ENCODE results near the gene UCP1. TPM values are rescaled to one million over a fixed set of nuclear protein-coding genes. Genes with fewer than 3 reads are reported as not detected.

Gene UCP1
- polyA plus RNA-seq, 1 donor (not counting 4 experiments of a cell fraction or from before 2014, with no cell fraction given), result not detected

- Histone ChIP-seq H3K9me3 (ENCODE audit: control insufficient read depth, low read depth, low read length) (no peaks in the 10 kb centered on the region), H3K79me2 (ENCODE audit: control insufficient read depth, insufficient read depth, low read length) (no peaks in the 10 kb centered on the region), H3K27ac (ENCODE audit: control insufficient read depth, insufficient read depth, low read length) (no peak overlapping the region), H2AFZ (ENCODE audit: control insufficient read depth, low read length) (no peak overlapping the region), H3K9ac (ENCODE audit: control insufficient read depth, extremely low read depth, insufficient read depth, low read length) (no peak overlapping the region), H3K9me1 (ENCODE audit: control insufficient read depth, extremely low read depth, insufficient read depth, low read length) (no peaks in the 10 kb centered on the region), H4K20me1 (ENCODE audit: control insufficient read depth, extremely low read depth, insufficient read depth, low read length) (no peaks in the 10 kb centered on the region), H3K27me3 (ENCODE audit: control insufficient read depth, extremely low read depth, insufficient read depth, low read length) (peaks cover 14% of the 10 kb centered on the region), H3K4me2 (ENCODE audit: control insufficient read depth, extremely low read depth, insufficient read depth, low read depth, low read length) (no peak overlapping the region), H3K36me3 (ENCODE audit: control insufficient read depth in 2 of 2, extremely low read depth in 1 of 2, insufficient read depth in 2 of 2, low read length in 2 of 2) (no peaks in the 10 kb centered on the region), H3K4me1 (ENCODE audit: control insufficient read depth, extremely low read depth, insufficient read depth, low read length) (no peaks in the 10 kb centered on the region), H3K4me3 (ENCODE audit: control insufficient read depth in 2 of 3, extremely low read depth in 1 of 3, insufficient read depth in 2 of 3, low read depth in 1 of 3, low read length in 3 of 3) (no peak overlapping the region)
- TF ChIP-seq CTCF (optimal IDR thresholded peaks at IDR 0.05 in 1 of 3, IDR thresholded peaks at IDR 0.05 in 1 of 3, conservative IDR thresholded peaks at IDR 0.05 in 1 of 3; ENCODE audit: extremely low read depth in 1 of 3, insufficient read depth in 2 of 3, low read length in 3 of 3) (no peak), EZH2 (IDR thresholded peaks at IDR 0.05; ENCODE audit: low read length) (no peak)
- FAIRE-seq (no peak), DNase-seq (ENCODE audit: low read depth, low spot score) (no peak)
- dilution Hi-C loops (cut with MboI; ENCODE audit: extremely low pct_ligation_motif_present, low sequenced_read_pairs), result no loop called here
These were observed 15.7 kb upstream of the UCP1 start for GRCh38 chr4:140584439-140584838.

- no peak for DNase-seq (ENCODE audit: low read depth, low spot score)
- Histone ChIP-seq H2AFZ (ENCODE audit: control insufficient read depth, low read length) (no peak overlapping the region), H3K79me2 (ENCODE audit: control insufficient read depth, insufficient read depth, low read length) (no peaks in the 10 kb centered on the region), H3K4me3 (ENCODE audit: control insufficient read depth in 2 of 3, extremely low read depth in 1 of 3, insufficient read depth in 2 of 3, low read depth in 1 of 3, low read length in 3 of 3) (no peak overlapping the region), H3K9me3 (ENCODE audit: control insufficient read depth, low read depth, low read length) (no peaks in the 10 kb centered on the region), H3K36me3 (ENCODE audit: control insufficient read depth in 2 of 2, extremely low read depth in 1 of 2, insufficient read depth in 2 of 2, low read length in 2 of 2) (no peaks in the 10 kb centered on the region), H3K9ac (ENCODE audit: control insufficient read depth, extremely low read depth, insufficient read depth, low read length) (no peak overlapping the region), H3K9me1 (ENCODE audit: control insufficient read depth, extremely low read depth, insufficient read depth, low read length) (no peaks in the 10 kb centered on the region), H3K27me3 (ENCODE audit: control insufficient read depth, extremely low read depth, insufficient read depth, low read length) (peaks cover 36% of the 10 kb centered on the region), H3K4me1 (ENCODE audit: control insufficient read depth, extremely low read depth, insufficient read depth, low read length) (no peaks in the 10 kb centered on the region), H4K20me1 (ENCODE audit: control insufficient read depth, extremely low read depth, insufficient read depth, low read length) (no peaks in the 10 kb centered on the region), H3K4me2 (ENCODE audit: control insufficient read depth, extremely low read depth, insufficient read depth, low read depth, low read length) (no peak overlapping the region), H3K27ac (ENCODE audit: control insufficient read depth, insufficient read depth, low read length) (no peak overlapping the region)
- dilution Hi-C loops (cut with MboI; ENCODE audit: extremely low pct_ligation_motif_present, low sequenced_read_pairs), result no loop called here
- TF ChIP-seq CTCF (optimal IDR thresholded peaks at IDR 0.05 in 1 of 3, IDR thresholded peaks at IDR 0.05 in 1 of 3, conservative IDR thresholded peaks at IDR 0.05 in 1 of 3; ENCODE audit: extremely low read depth in 1 of 3, insufficient read depth in 2 of 3, low read length in 3 of 3) (no peak), EZH2 (IDR thresholded peaks at IDR 0.05; ENCODE audit: low read length) (no peak)
- FAIRE-seq, result no peak
These were observed 12.3 kb upstream of the UCP1 start for GRCh38 chr4:140581078-140581477.

All from keratinocyte (primary cell).